ENCODE data around the gene PLEKHM3.

- TF ChIP-seq, protein P1, sequence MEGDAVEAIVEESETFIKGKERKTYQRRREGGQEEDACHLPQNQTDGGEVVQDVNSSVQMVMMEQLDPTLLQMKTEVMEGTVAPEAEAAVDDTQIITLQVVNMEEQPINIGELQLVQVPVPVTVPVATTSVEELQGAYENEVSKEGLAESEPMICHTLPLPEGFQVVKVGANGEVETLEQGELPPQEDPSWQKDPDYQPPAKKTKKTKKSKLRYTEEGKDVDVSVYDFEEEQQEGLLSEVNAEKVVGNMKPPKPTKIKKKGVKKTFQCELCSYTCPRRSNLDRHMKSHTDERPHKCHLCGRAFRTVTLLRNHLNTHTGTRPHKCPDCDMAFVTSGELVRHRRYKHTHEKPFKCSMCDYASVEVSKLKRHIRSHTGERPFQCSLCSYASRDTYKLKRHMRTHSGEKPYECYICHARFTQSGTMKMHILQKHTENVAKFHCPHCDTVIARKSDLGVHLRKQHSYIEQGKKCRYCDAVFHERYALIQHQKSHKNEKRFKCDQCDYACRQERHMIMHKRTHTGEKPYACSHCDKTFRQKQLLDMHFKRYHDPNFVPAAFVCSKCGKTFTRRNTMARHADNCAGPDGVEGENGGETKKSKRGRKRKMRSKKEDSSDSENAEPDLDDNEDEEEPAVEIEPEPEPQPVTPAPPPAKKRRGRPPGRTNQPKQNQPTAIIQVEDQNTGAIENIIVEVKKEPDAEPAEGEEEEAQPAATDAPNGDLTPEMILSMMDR (IDR thresholded peaks at IDR 0.05): no peak
- no peak for TF ChIP-seq POLR2A (IDR thresholded peaks at IDR 0.05)
Observed at GRCh38 chr2:207975921-207976320, 49.4 kb downstream of the PLEKHM3 start.
